GM23248 (cell line): Measurements from ENCODE around the gene GLB1L3. TPM values are rescaled to one million over a fixed set of nuclear protein-coding genes. Genes with fewer than 3 reads are reported as not detected.
A peak's percentile ranks its signal among the peaks of the same experiment; 100 is the strongest.
"Not testable (repeated sequence)": the region's sequence is repeated elsewhere in the genome, so short reads cannot be mapped to it uniquely, and the experiment has no call there.

Source experiments
- DNase-seq: peaks from one replicate; pipeline ENCODE4 v3.0.0-alpha.2; 2015
- H2AFZ ChIP-seq: fragments of 200-600 bp; sonication (generic); 2 replicates; pipeline ENCODE4 v1.6.1; 2016; ENCODE audit warnings: antibody characterized with exemption
- H3F3A ChIP-seq: fragments of 200-600 bp; sonication (generic); 2 replicates; pipeline ENCODE4 v1.6.1; 2016; ENCODE audit warnings: mild to moderate bottlenecking, antibody characterized with exemption, mixed run types; ENCODE audit not compliant: insufficient read depth
- H3K27ac ChIP-seq: fragments of 200-600 bp; sonication (generic); 2 replicates; pipeline ENCODE4 v1.5.1; 2016; ENCODE audit warnings: mild to moderate bottlenecking
- H3K27me3 ChIP-seq: fragments of 200-600 bp; sonication (generic); replicated peaks from 2 replicates; pipeline ENCODE4 v1.6.1; 2016; ENCODE audit warnings: mild to moderate bottlenecking; ENCODE audit not compliant: insufficient read depth
- H3K36me3 ChIP-seq: fragments of 200-600 bp; sonication (generic); 2 replicates; pipeline ENCODE4 v1.6.1; 2016; ENCODE audit warnings: low read depth, mild to moderate bottlenecking
- H3K4me1 ChIP-seq: fragments of 200-600 bp; sonication (generic); 2 replicates; pipeline ENCODE4 v1.6.1; 2016; ENCODE audit warnings: mild to moderate bottlenecking; ENCODE audit not compliant: insufficient read depth
- H3K4me2 ChIP-seq: fragments of 200-600 bp; sonication (generic); one replicate; pipeline ENCODE4 v1.6.1; 2016; ENCODE audit warnings: mild to moderate bottlenecking; ENCODE audit not compliant: unreplicated experiment
- H3K4me3 ChIP-seq: fragments of 200-600 bp; sonication (generic); 2 replicates; pipeline ENCODE4 v1.5.1; 2016; ENCODE audit warnings: mild to moderate bottlenecking
- H3K79me2 ChIP-seq: fragments of 200-600 bp; sonication (generic); 2 replicates; pipeline ENCODE4 v1.6.1; 2016; ENCODE audit warnings: mild to moderate bottlenecking; ENCODE audit not compliant: insufficient read depth
- H3K9ac ChIP-seq: fragments of 200-600 bp; sonication (generic); 2 replicates; pipeline ENCODE4 v1.6.1; 2016; ENCODE audit warnings: mild to moderate bottlenecking
- H3K9me2 ChIP-seq: fragments of 200-600 bp; sonication (generic); 2 replicates; pipeline ENCODE4 v1.6.1; 2016; ENCODE audit warnings: mixed run types, mild to moderate bottlenecking, moderate library complexity; ENCODE audit not compliant: insufficient read depth
- H3K9me3 ChIP-seq: fragments of 200-600 bp; sonication (generic); one replicate; pipeline ENCODE4 v1.6.1; 2017; ENCODE audit warnings: low read depth
- H4K20me1 ChIP-seq: fragments of 200-600 bp; sonication (generic); 2 replicates; pipeline ENCODE4 v1.6.0; 2016; ENCODE audit not compliant: insufficient read depth
- EZH2 ChIP-seq: fragments of 200-600 bp; sonication (generic); IDR thresholded peaks from 2 replicates; pipeline ENCODE4 v1.6.1; 2018; ENCODE audit warnings: antibody characterized with exemption, mild to moderate bottlenecking; ENCODE audit not compliant: insufficient read depth, poor library complexity, severe bottlenecking
- EZH2phosphoT487 ChIP-seq: fragments of 200-600 bp; sonication (generic); IDR thresholded peaks from 2 replicates; pipeline ENCODE4 v1.6.1; 2018; ENCODE audit warnings: antibody characterized with exemption, moderate library complexity, mild to moderate bottlenecking, low read depth; ENCODE audit not compliant: insufficient read depth
- WGBS, 2 experiments: methylation state at CpG; one replicate each; pipeline ENCODE4 v1.1.6; 2015 to 2017; ENCODE audit warnings: low lambda C conversion rate in 2 of 2, low coverage in 1 of 2; ENCODE audit errors: missing lambda C conversion rate in 2 of 2; 5-methylcytosine and 5-hydroxymethylcytosine counted together
- in situ Hi-C: fragments of 300-500 bp; cut with MboI; formaldehyde crosslinking; loops from 2 replicates; pipeline ENCODE4 v1.15.0; 2020
- polyA plus RNA-seq: library from polyadenylated mRNA; unstranded; fragments of >200 nt; fragmentation: Nextera tagmentation; extraction: Ambion mirVana; gene quantifications from 2 replicates; pipeline ENCODE4 v1.2.1, GENCODE V29; 2016
- total RNA-seq: library from RNA; depleted of rRNA; stranded (reverse); fragments of >200 nt; shearing (Covaris generic); gene quantifications from 2 replicates; pipeline ENCODE4 v1.2.3, GENCODE V29; 2014

Gene GLB1L3
- total and polyA plus RNA-seq, 2 experiments from 2014 or later: not detected

GRCh38 chr11:134277183-134278001 is 1.2 kb downstream of the GLB1L3 start:
- peaks cover 77% of the 10 kb centered on the region for H3K27me3 ChIP-seq
- in situ Hi-C loops: no loop called here

DNA sequence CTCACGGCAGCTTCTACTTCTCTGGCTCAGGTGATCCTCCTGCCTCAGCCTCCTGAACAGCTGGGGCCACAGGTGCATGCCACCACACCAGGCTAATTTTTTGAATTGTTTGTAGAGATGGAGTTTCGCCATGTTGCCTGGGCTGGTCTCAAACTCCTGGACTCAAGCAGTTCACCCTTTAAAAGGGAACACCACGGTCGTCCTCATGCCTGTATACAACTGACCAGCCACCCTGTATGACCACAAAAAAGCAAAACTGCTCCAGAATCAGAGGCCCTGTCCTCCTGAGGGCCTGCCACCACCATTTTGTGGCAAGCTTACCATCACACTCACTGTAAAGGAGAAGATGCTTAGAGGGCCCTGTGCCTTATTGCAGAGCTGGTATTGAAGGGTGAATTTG is 2.2 kb downstream of the GLB1L3 start:
- Histone ChIP-seq H4K20me1 (no peaks in the 10 kb centered on the region), H3F3A (no peaks in the 10 kb centered on the region), H2AFZ (no peak overlapping the region), H3K4me3 (no peak overlapping the region), H3K27me3 (peaks cover 67% of the 10 kb centered on the region), H3K9me2 (no peaks in the 10 kb centered on the region), H3K36me3 (no peaks in the 10 kb centered on the region), H3K9ac (no peak overlapping the region), H3K4me1 (no peaks in the 10 kb centered on the region), H3K4me2 (no peak overlapping the region), H3K9me3 (no peaks in the 10 kb centered on the region), H3K79me2 (no peaks in the 10 kb centered on the region), H3K27ac (no peak overlapping the region)
- 74 to 87% methylated on average over 4 of the region's 4 CpGs for WGBS, 2 experiments
- in situ Hi-C loops: no loop called here
- TF ChIP-seq EZH2: no peak
- TF ChIP-seq EZH2phosphoT487: no peak
- no peak for DNase-seq

More at GRCh38 chr11:134277183-134278001, 1.2 kb downstream of the GLB1L3 start:
- Histone ChIP-seq H3K79me2 (no peaks in the 10 kb centered on the region), H3F3A (no peaks in the 10 kb centered on the region), H3K9me3 (no peaks in the 10 kb centered on the region), H2AFZ (no peak overlapping the region), H3K27ac (no peak overlapping the region), H3K4me1 (no peaks in the 10 kb centered on the region), H3K9me2 (no peaks in the 10 kb centered on the region), H3K4me2 (no peak overlapping the region), H3K4me3 (no peak overlapping the region), H3K36me3 (no peaks in the 10 kb centered on the region), H4K20me1 (no peaks in the 10 kb centered on the region), H3K9ac (no peak overlapping the region)
- WGBS, 2 experiments: 15 to 17% methylated on average over 35 to 36 of the region's 36 CpGs
- TF ChIP-seq EZH2 (peak; percentile 95), EZH2phosphoT487 (0 out of 2 replicates have a peak, but pooled peaks have one; percentile 24)
- peak; percentile 10 for DNase-seq

DNA sequence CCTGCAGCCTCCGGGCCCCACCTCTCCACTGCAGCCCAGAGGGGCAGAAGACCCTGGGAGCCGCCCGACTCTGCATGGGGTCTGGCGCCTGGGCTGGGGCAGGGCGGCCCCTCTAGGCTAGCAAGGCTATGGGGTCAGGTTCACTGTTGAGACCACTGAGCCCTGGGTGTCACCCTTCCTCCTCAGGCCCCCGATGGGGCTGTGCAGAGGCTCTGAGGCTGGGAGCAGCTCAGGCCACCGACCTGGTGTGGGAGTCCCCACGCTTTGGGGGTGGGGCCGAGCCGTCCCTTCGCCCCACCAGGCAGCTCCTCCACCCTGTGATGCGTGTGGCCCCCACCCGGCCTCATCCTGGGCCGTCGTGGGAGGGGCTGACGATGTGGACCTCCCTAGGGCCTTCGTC is 5.5 kb downstream of the GLB1L3 start:
- H3K4me3 ChIP-seq, H3K9me2 ChIP-seq, H3K4me1 ChIP-seq, H2AFZ ChIP-seq, H3K4me2 ChIP-seq, H4K20me1 ChIP-seq, H3K79me2 ChIP-seq, DNase-seq, H3K9ac ChIP-seq, H3K36me3 ChIP-seq, in situ Hi-C loops, H3K9me3 ChIP-seq, H3K27ac ChIP-seq, H3F3A ChIP-seq: not testable (repeated sequence)
- H3K27me3 ChIP-seq: peaks cover 34% of the 10 kb centered on the region
- 59 to 100% methylated on average over 1 to 16 of the region's 17 CpGs for WGBS, 2 experiments

DNA sequence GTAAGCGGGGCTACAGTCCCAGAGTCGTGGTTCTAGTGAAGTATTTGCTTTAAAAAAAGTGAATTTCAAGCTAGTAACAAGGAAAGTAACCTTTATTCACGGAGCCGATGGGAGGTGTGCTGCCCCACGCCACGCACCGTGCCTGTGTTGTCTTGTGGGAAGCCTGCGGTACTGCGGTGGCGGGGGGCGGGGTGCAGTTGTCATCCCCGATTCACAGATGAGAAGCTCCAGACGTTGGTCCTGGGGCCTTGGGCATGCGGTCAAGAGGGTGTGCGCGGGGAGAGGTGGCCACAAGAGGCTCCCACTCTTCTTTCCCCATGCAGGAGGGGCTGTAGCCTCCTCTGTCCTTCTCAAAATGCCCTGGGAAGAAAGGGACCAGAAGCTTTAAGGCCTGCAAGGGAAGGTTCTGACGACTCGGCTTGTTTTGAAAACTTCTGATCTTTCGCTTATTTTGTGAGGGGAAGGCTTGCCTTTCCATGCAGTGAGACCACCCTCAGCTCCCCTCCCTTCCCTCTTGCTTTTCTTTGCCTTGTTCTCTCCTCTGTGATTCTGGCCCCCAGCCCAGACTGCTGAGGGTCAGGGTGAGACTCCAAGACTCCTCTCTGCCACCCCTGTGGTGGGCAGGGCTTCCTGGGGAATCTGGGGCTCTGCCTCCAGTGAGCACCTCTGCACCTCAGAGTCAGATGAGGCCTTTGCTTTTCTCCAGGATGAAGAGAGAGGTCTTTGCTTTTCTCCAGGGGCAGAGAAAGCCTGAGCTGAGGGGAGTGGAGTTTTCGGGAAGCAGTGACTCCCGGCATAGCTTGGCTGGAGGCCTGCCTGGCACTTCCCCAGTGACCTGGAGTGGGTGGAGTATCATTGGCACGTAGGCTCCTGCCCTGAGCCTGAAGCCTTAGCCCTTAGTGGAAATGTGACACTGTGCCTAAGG is 6.2 kb downstream of the GLB1L3 start:
- WGBS, 2 experiments: 66 to 67% methylated on average over 19 to 22 of the region's 22 CpGs

More for the DNA sequence above, 6.2 kb downstream of the GLB1L3 start:
- H3K4me3 ChIP-seq: no peak overlapping the region
- TF ChIP-seq EZH2 (no peak), EZH2phosphoT487 (no peak)
- H3K36me3 ChIP-seq: no peaks in the 10 kb centered on the region
- no peak overlapping the region for H3K27ac ChIP-seq
- H3F3A ChIP-seq: no peaks in the 10 kb centered on the region
- peaks cover 28% of the 10 kb centered on the region for H3K27me3 ChIP-seq
- H4K20me1 ChIP-seq: no peaks in the 10 kb centered on the region
- in situ Hi-C loops: no loop called here
- H3K9me3 ChIP-seq: no peaks in the 10 kb centered on the region
- DNase-seq: no peak
- no peaks in the 10 kb centered on the region for H3K9me2 ChIP-seq
- H3K79me2 ChIP-seq: no peaks in the 10 kb centered on the region
- no peak overlapping the region for H2AFZ ChIP-seq
- H3K4me1 ChIP-seq: no peaks in the 10 kb centered on the region
- no peak overlapping the region for H3K4me2 ChIP-seq
- no peak overlapping the region for H3K9ac ChIP-seq
